ENCODE results near the gene LRFN5.

LRFN5 gene

GRCh38 chr14:41773536-41774279 is 167.0 kb downstream of the LRFN5 start:
- no peak for DNase-seq (ENCODE audit: low read depth in 2 of 2)

GRCh38 chr14:41782511-41782910 is 175.8 kb downstream of the LRFN5 start:
- no peak for DNase-seq (ENCODE audit: low read depth in 2 of 2)

DNA sequence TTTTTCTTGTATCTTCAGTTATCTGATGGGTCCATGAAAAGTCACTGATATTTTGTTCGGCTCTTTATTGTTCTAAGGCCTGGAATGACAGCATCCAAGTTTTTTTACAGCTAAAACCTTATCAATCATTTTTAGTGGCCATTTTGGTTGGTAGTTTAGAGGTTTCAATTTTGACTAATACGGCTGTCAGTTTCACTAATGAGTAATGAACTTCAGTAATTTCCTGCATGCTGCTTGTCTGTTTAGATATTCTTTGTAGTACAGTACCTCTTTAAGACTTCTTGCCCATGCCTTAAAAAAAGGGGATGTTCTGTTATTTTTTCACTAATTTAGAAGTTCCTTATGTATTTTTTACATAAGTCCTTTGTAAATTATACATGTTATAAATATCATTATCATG is 176.7 kb downstream of the LRFN5 start:
- no peak for DNase-seq (ENCODE audit: low read depth in 2 of 2)

- no peak for DNase-seq (ENCODE audit: low read depth in 2 of 2)
These were observed 179.0 kb downstream of the LRFN5 start for GRCh38 chr14:41785696-41786095.

DNA sequence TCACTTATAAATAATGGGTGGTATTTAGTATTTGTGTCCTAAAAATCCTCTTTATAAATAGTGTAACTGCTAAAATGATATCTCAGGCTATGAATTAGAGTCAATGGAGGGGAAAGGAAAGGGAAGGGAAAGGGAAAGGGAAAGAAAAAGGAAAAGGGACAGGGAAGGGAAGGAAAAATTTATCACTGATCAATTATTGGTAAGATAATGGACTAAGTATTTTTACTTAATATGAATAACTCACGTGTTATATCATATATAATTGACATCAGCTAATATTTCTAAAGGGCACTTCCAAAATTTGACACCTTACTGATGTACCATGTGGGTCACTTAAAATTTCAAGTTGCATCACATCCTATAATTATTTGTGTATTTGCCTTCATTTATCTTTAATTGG is 193.1 kb downstream of the LRFN5 start:
- DNase-seq (ENCODE audit: low read depth in 2 of 2) = no peak

- no peak for DNase-seq (ENCODE audit: low read depth in 2 of 2)
These were observed 199.0 kb downstream of the LRFN5 start for GRCh38 chr14:41805633-41806032.

DNA sequence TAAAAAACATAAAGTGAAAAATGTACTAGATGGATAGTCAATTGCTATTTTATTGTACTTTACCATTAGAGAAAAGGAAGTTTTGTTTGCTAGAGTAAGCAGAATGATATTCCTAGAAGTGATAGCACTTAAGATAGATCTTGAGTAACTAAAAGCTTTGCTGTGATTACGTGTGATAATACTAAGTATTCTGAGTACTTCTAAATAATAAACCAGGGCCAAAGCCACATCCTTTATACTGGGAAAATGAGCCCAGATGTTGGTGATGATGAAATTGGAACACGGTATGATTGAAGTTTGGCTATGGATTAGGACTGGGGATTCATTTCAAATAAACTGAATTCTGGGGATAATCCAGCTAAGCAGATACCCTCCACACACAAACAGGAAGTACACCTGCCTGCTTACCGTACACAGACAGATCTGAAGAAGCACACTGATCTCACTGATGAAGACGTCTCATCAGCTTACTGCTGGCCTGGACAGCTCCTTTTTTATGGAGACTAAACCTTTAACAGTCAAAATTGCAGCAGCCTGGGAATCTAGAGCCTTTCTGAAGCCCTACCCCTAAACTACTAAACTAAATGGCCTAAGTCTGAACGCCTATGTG is 199.8 kb downstream of the LRFN5 start:
- DNase-seq (ENCODE audit: low read depth in 2 of 2) = no peak

GRCh38 chr14:41810362-41810761 is 203.7 kb downstream of the LRFN5 start:
- DNase-seq (ENCODE audit: low read depth in 2 of 2) = no peak

DNA sequence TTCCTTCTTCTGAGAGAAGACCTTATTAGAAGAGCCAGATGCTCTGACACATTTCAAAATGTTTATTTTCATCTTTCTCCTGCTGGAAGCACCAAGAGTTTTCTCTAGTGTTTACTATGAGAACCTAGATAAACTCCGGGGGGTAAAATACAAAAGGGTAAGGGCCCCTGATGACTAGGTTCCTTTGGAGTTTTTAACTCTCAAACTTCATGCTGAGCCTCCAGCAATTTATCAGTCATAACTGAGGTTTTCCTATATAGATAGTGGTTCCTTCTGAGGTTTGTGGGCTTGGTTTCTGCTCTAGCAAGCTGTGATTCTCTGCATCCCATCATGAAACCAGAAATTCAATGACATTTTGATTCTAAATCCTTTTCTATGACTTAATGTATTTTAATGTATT is 210.9 kb downstream of the LRFN5 start:
- DNase-seq (ENCODE audit: low read depth in 2 of 2) = no peak

DNA sequence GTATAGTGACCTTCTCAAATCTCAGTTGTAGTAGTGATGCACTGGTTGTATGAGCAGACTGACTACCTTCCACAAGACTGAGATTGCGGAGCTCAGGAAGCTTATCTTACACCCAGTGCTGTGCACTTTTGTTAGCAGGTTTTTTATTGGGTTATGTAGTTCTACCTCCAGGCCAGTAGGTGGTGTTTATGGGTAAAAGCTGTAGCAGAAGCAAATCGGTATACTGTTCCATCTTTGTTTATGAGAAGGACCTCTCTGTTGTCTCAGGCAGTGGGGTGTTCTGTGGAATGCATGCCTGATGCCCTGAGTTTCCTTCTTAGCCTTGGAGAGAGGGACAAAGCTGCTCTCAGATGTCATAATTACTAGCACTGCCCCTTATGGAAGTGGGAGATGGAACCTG is 217.8 kb downstream of the LRFN5 start:
- DNase-seq (ENCODE audit: low read depth in 2 of 2) = no peak

DNA sequence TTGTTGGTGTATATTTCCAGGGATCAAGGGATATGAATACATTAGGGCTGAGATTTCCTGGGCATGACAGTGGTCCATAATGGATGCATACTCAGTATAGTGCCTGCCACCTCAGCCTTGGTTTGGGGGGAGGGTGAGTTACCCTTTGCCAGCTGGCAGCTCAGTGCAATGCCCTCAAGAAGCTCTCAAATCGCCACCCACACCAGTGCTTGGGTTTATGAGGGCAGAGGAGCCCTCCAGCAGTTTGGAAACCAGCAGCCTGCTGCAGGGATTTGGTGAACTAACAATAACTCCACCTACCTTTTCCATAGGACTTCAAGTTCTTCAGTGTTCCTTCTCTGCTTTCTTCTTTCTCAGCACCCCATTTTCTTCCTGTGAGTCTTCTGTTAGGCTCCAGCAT is 218.9 kb downstream of the LRFN5 start:
- no peak for DNase-seq (ENCODE audit: low read depth in 2 of 2)

- no peak for DNase-seq (ENCODE audit: low read depth in 2 of 2)
These were observed 224.2 kb downstream of the LRFN5 start for GRCh38 chr14:41830714-41831406.

GRCh38 chr14:41839661-41840060 is 233.0 kb downstream of the LRFN5 start:
- DNase-seq (ENCODE audit: low read depth in 2 of 2) = no peak

- no peak for DNase-seq (ENCODE audit: low read depth in 2 of 2)
These were observed 252.7 kb downstream of the LRFN5 start for GRCh38 chr14:41859336-41859735.

- no peak for DNase-seq (ENCODE audit: low read depth in 2 of 2)
These were observed 253.9 kb downstream of the LRFN5 start for GRCh38 chr14:41860586-41860985.

DNA sequence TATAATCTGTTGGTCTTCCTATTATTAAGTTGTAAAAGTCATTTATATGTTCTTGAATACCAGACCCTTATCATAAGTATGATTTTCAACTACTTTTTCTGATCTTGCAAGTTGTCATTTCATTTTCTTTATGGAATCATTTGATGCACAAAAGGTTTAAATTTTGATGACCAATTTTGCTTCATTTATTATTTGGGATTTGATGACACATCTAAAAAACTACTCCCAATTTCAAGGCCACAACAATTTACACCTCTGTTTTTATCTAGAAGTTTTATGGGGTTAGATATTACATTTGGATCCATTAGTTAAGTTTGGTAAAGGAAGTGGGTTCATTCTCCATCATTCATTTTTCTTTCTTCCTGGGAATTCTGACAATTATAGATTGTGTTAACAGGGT is 259.2 kb downstream of the LRFN5 start:
- DNase-seq (ENCODE audit: low read depth in 2 of 2) = no peak

DNA sequence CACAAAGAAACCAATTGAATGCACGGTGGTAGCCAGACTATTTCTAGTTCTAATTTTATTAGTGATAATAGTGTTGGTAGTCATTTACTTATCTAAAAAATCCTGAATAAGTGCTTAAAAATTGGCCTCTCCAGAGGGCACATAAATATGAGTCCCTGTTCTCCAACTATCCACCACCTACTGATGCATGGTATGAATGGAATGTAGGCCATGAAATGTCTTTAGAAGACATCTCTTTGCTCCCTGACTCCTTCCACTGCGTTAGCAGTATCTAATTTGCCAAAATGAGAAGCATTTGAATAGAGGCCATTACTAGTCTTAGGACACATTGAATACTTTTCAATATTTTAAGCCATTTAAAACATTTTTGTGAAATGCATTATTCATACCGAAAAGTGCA is 261.7 kb downstream of the LRFN5 start:
- DNase-seq (ENCODE audit: low read depth in 2 of 2) = no peak

DNA sequence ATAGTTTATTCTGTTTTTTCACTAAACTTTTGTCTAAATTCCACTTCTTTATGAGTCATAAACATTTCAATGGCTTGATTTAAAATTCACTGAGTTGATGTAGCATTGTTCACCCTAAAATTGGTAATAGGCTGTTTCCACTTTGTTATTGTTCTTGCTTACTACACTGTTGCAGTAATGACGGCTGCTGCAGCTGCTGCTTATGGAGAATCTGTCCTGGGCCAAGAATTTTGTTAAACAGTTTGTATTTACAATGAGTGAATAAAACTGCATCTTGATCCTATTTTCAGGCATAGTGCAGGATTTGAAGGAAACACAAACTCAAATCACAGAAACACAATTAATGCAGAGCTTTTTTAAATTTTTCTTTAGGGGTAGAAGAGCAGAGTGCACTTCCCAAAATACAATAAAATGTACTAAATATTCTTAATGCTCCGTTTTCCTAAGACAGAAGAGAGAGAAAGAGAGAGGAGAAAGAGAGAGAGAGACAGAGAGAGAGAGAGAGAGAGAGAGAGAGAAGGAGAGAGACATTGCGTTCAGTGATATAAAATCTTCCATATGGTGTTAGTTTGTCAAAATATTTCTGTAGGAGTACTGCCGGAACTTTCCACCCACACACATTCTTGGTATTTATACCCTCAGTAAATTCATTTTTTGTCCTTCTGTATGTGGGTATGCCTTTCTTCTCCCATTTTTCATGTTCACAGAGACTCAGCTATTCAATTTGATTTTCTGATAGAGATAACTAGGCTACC is 266.4 kb downstream of the LRFN5 start:
- DNase-seq (ENCODE audit: low read depth in 2 of 2) = no peak

GRCh38 chr14:41873686-41874317 is 267.1 kb downstream of the LRFN5 start:
- no peak for DNase-seq (ENCODE audit: low read depth in 2 of 2)

- DNase-seq (ENCODE audit: low read depth in 2 of 2) = no peak
These were observed 268.4 kb downstream of the LRFN5 start for GRCh38 chr14:41875116-41875515.

DNA sequence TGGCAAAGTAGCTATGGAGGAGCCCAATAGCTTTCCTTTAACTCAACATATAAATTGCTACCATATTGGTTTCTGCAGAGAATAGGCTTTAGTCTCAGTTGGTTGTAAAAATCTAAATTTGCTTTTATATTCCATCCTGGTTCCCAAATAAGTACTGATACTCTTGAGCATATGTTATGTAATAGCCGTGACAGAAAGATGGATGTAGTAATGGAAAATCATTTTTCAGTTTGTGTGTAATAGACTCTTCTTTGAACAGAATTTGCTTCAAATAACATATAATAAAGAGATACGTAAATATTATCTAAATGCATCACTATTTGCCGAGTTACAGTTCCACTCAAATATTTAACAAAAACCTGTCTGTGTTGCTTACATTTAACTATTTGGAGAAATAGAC is 271.6 kb downstream of the LRFN5 start:
- DNase-seq (ENCODE audit: low read depth in 2 of 2) = no peak

DNA sequence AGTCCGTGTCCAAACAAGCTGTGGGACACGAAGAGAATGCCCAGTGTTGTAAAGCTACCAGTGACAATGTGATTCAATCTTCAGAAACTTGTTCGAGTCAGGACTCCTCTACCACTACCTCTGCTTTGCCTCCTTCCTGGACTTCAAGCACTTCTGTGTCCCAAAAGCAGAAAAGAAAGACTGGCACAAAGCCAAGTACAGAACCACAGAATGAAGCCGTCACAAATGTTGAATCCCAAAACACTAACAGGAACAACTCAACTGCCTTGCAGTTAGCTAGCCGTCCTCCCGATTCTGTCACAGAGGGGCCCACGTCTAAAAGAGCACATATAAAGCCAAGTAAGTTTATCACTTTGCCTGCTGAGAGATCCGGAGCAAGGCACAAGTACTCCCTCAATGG is 284.9 kb downstream of the LRFN5 start:
- no peak for DNase-seq (ENCODE audit: low read depth in 2 of 2)

Measured in stimulated activated CD8-positive, alpha-beta memory T cell treated with anti-CD3 and anti-CD28 coated beads, Interleukin-7, amount 100 ng/mL, for 4 hours (primary cell).